Glomerular visceral epithelial cell (primary cell): Measurements from ENCODE around the gene CDK4.
A peak's percentile ranks its signal among the peaks of the same experiment; 100 is the strongest.
"Not testable (repeated sequence)": the region's sequence is repeated elsewhere in the genome, so short reads cannot be mapped to it uniquely, and the experiment has no call there.

Experiments used
- DNase-seq: peaks from one replicate; pipeline ENCODE4 v3.0.0-alpha.2; 2016; ENCODE audit errors: extremely low spot score

CDK4 gene

GRCh38 chr12:57726151-57726883 lies 25.8 kb downstream of the CDK4 start:
- DNase-seq = peak; percentile 89

- DNase-seq = no peak
These were observed 26.3 kb downstream of the CDK4 start for GRCh38 chr12:57725851-57726150.

GRCh38 chr12:57724936-57725740 lies 27.0 kb downstream of the CDK4 start:
- DNase-seq = no peak

- DNase-seq = no peak
These were observed 27.8 kb downstream of the CDK4 start for GRCh38 chr12:57724003-57724935.

GRCh38 chr12:57723630-57723962 lies 28.5 kb downstream of the CDK4 start:
- no peak for DNase-seq

- no peak for DNase-seq
These were observed 29.1 kb downstream of the CDK4 start for GRCh38 chr12:57722716-57723629.

- not testable (repeated sequence) for DNase-seq
These were observed 30.1 kb downstream of the CDK4 start for GRCh38 chr12:57721846-57722608.

GRCh38 chr12:57720606-57721595 lies 31.2 kb downstream of the CDK4 start:
- no peak for DNase-seq

- DNase-seq = no peak
These were observed 32.1 kb downstream of the CDK4 start for GRCh38 chr12:57719777-57720605.

- DNase-seq = no peak
These were observed 33.2 kb downstream of the CDK4 start for GRCh38 chr12:57718641-57719528.

GRCh38 chr12:57717846-57718640 lies 34.1 kb downstream of the CDK4 start:
- DNase-seq = no peak

- DNase-seq = no peak
These were observed 35.0 kb downstream of the CDK4 start for GRCh38 chr12:57717131-57717530.

- no peak for DNase-seq
These were observed 35.8 kb downstream of the CDK4 start for GRCh38 chr12:57716305-57716704.

- DNase-seq = no peak
These were observed 36.3 kb downstream of the CDK4 start for GRCh38 chr12:57715786-57716185.

- not testable (repeated sequence) for DNase-seq
These were observed 36.9 kb downstream of the CDK4 start for GRCh38 chr12:57715036-57715748.

- no peak for DNase-seq
These were observed 38.9 kb downstream of the CDK4 start for GRCh38 chr12:57713209-57713608.
